Activated gamma-delta T cell (primary cell): ENCODE measurements around the gene PGC.
"Not testable (repeated sequence)": the region's sequence is repeated elsewhere in the genome, so short reads cannot be mapped to it uniquely, and the experiment has no call there.

Experiments used
- DNase-seq: peaks from one replicate; lab custom pipeline; 2025; lab: John Stamatoyannopoulos, UW

Gene PGC

DNA sequence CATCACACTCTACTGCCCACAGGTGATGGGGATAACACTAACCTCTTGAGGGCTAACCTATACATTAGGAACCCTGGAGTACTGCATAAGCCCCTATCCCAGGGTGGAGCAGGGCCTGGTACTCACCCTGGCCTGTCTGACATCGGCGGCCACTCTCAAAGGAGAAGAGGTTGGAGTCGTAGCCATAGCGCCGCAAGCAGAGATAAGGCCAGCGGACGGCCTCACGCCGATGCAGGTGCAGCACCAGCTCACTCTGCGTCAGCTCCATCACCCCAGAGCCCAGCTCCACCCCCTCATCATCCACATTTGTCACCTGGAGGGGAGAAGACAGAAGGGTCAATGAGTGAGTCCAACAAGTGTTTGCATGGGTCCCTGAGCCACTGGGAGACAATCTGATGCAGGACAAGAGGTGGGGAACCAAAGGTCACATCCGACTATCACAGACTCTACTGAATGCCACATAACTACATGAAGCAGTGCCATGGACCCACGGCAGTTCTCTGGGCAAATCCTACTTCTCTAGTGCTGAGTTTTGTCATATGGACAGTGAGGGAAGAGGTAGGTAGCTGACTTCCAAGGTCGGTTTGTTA lies 28.2 kb upstream of the PGC start:
- no peak for DNase-seq

DNA sequence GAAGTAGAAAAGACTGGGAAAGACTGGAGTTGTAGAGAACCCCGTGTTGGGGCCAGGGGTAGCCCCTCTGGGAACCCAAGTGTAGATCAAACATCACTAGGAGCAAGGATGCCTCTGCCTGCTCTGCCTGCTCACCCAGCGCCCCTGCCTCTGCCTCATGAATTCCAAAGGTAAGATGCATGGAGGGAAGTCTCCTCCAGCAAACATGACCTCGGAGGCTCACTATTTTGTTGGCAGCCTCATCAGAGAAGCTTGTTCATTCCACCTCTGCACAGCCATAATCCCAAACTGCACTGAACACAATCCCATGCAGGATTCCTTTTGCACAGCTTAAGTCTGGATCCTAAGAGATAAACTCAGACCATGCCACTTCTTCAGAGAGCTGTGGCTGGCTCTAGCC lies 27.6 kb upstream of the PGC start:
- DNase-seq = no peak

- DNase-seq = no peak
Observed at GRCh38 chr6:41771058-41771983, 24.1 kb upstream of the PGC start.

DNA sequence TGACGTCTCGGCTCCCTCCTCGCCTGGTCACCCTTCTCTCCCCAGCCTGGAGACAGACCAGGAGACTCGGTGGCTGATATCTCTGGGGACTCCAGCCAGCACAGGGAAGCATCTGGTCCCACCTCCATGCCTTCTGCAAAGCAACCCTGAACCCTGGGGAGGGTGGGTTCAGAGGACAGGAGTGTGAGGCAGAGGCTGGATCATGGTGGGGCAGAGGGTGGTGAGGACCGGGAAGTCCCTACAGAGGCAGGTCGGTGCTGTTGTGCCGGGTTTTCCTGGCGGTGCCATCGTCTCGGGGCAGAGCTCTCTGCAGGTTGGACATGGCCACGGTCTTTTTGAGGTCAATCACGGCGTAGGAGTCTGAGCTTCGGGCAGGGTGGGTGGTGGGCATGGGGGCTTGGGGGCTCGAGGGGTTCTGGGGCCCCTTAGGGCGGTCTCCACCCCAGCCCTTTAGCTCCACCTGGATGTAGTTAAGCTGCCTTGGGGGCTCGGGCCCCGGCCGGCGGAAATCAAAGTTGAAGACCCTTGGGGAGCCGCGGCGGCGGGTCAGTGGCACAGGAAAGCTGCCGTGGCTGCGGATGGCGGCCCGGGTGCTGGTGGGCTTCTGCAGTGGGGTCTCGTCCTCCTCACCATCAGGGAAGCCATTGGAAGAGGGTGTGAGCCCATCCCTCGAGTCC lies 23.3 kb upstream of the PGC start:
- DNase-seq = no peak

GRCh38 chr6:41769376-41769775 lies 22.2 kb upstream of the PGC start:
- no peak for DNase-seq

DNA sequence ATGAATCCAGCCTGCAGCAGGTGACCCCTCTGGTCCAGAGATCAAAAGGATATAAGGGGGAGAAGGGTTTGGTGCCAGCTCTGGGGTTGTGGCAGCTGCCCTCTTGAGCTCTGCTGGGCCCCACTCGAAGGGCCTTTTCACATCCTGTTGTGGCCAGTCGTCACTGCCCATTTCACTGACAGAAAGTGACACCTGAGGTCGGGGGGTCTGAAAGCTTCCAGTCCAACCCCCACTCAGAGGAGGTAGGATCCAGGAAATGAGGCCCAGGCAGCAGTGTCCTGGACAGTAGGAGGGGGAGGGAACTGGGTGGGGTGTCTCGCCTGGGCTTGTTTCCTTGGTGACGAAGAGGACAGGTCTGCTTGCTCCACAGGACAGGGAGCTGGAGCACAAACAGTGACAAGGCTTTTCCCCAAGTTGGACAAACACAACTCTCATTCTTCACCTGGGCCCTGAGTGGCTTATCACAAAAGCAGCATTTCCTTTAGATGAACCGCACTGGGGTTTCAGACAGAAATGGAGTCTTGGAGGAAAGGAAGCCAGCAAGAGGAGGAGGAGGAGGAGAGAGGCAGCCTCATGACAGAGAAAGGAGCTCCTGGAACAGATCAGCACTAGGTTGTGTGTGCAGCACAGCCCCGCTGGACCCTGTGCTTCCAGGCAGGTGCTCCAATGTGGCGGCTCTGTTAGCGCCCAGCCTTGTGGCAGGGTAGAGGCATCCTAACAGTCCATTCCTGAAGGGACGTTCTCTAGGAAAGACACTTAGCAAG lies 21.5 kb upstream of the PGC start:
- DNase-seq = no peak

DNA sequence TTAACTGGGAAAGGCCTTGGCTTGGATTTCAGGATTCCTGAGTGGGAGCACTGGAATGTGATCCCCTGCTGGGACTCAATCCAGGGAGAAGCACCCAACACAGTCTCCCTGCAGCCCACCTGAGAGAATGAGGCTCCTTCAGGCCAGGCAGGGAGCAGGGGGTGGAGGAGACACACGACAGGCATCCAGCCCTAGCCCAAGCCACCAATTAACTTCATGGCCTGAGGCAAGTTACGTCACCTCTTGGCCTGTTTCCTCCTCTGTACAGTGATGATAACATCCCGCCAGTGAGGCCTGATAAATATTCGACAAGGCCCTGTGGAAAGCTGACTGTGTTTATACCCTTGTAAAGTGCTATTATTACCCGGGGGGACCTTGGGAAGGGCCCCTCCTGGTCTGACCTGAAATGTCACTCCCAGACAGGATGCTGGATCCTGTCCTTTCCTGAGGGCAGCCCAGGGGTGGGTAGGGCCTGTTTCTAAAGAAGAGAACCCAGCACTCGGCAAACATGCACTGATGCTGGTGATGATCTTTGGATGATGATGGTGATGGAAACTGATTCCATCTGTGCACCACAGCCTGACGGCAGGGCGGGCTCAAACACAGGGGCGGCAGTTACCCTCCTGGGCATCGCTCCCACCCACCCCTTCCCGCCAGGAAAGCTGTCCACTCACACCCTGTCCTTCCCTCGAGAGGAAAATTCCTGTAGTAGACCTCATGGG lies 20.1 kb upstream of the PGC start:
- no peak for DNase-seq

GRCh38 chr6:41766043-41766664 lies 19.0 kb upstream of the PGC start:
- not testable (repeated sequence) for DNase-seq

- DNase-seq = no peak
Observed at GRCh38 chr6:41763470-41763869, 16.3 kb upstream of the PGC start.

GRCh38 chr6:41759905-41760579 lies 12.8 kb upstream of the PGC start:
- no peak for DNase-seq

DNA sequence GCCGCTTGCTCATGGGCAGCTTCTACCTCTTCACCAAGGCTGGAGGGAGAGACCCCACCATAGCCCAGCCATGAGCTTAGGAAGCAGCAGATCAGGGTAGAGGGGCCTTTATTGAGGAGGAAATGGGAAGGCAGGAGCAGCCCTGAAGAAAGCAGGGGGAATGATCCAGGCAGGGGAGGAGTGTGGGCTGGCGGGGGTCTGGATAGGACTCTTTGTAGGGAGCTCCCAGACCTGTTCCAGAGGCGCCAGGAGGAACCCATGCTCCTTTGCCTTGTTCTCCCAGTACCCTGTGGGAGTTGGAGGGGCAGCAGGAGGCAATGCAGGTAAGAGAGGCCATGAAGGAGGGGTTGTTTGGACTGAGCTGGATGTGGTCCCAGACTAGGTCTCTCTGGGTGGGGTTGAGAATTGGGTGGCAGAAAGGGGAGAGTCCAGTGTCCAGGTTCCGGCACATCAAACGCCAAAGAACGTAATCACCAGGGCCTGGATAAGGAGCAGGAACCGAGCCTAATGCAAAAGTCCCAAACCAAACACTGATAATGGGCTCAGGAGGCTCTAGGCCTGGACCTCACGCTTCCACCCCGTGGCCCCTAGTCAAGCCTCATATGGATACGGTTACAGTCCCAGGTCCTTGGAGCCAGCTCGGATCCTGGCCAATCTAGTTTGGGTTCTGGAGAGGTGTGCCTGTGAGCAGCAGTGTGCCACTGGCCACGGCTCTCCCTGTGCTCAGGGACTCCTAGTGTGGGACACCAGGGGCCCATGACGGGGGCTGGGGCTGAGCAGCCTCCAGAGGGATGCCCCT lies 12.1 kb upstream of the PGC start:
- DNase-seq = no peak

GRCh38 chr6:41758641-41759035 lies 11.4 kb upstream of the PGC start:
- DNase-seq = no peak

- no peak for DNase-seq
Observed at GRCh38 chr6:41757931-41758640, 10.9 kb upstream of the PGC start.

DNA sequence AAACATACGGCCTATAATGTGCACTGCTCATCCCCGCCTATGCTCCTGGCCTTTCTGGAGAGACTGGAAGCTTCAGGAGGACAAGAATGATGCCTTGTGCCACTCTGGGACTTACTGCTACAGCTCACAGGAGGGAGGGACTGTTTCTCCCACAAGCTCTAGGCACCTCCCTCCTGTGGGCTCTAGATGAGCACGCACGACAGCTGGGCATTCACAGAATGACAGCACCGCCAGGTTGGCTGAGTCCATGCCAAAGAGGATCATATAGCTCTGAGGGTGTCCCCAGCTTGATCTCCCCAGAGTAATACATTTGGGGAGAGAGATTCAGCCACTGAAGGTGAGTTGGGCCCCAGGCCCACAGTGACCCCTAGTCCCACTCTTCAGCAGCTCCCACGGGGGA lies 10.1 kb upstream of the PGC start:
- no peak for DNase-seq

- no peak for DNase-seq
Observed at GRCh38 chr6:41756354-41756753, 9.2 kb upstream of the PGC start.

DNA sequence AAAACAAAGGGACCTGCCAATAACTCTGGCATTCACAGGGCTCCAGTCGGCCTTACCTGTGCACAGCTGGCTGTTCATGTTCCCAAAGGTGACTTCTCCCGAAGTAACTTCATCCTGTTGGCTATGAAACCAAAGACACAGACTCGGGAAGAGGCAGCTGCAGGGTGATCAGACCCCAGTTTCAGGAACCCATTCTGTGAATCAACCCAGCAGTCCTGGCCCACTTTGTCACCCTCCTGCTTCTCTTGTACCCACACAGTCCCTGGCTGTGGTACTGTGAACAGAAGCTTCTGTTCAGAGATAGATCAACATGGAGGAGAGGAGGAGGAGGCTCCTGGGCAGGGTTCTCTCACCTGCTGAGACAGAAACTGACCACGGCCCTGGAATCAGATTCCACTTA lies 8.7 kb upstream of the PGC start:
- DNase-seq = no peak

DNA sequence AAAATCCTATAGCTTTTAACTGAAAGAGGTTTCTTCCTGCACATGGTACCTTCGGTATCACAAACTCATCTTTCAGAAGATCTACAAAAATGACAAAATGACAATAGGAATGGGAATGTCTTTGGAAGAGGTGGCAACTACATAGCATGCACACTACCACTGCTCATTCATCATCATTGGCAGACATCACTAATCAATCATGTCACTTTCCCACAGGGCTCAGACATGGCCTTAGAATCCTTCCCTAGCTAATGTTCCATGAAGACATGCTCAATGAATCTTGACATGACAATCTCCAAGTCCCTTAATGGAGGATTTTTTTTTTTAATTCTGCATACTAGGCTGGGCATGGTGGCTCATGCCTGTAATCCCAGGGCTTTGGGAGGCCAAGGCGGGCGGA lies 3.2 kb upstream of the PGC start:
- DNase-seq = no peak

- DNase-seq = no peak
Observed at GRCh38 chr6:41748542-41748941, 1.3 kb upstream of the PGC start.

DNA sequence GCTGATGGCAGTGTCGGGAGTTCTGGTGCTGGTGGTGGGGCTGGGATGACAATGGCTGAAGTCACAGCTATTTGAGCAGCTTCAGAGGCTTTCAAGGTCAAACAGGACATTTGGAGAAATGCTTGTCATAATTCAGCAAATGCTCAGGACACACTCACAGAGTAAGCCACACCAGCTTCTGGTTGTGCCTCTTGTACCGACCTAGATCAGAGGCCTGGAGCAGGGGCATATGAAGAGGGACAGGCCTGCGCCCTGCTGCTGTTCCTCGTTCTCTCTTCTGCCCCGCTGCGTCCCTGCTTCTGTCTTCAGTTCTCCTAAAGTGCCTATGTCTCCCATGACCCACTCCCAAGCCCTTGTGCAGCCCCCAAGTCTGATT lies 893 bp upstream of the PGC start:
- no peak for DNase-seq
